Measurements from ENCODE around the gene U2AF2. TPM values are rescaled to one million over a fixed set of nuclear protein-coding genes. Genes with fewer than 3 reads are reported as not detected.

Gene U2AF2
- total and polyA plus RNA-seq, 2 experiments from 2014 or later: 73.1 to 233 TPM

- no peak overlapping the region for H3K4me3 Mint-ChIP-seq
- no peaks in the 10 kb centered on the region; the same call in 2 of the 3 replicates for H3K4me1 Mint-ChIP-seq
- H3K9me3 Mint-ChIP-seq: no peaks in the 10 kb centered on the region
- no peak overlapping the region for H3K27ac Mint-ChIP-seq
- Histone ChIP-seq H3K36me3 (ENCODE audit: insufficient read depth) (no peaks in the 10 kb centered on the region), H3K4me1 (ENCODE audit: insufficient read depth) (no peaks in the 10 kb centered on the region), H3K27me3 (ENCODE audit: insufficient read depth) (no peaks in the 10 kb centered on the region), H3F3A (replicated peaks; ENCODE audit: low read depth) (no peaks in the 10 kb centered on the region), H3K79me2 (replicated peaks; ENCODE audit: insufficient read depth) (no peaks in the 10 kb centered on the region), H3K4me2 (no peak overlapping the region), H4K20me1 (replicated peaks; ENCODE audit: insufficient read depth) (no peaks in the 10 kb centered on the region; the same call in 1 of the 2 replicates), H3K4me3 (no peak overlapping the region), H3K9me2 (ENCODE audit: insufficient read depth) (no peaks in the 10 kb centered on the region), H2AFZ (no peak overlapping the region), H3K27ac (ENCODE audit: low read depth) (no peak overlapping the region)
- H3K36me3 Mint-ChIP-seq (ENCODE audit: low read depth): peaks cover 41% of the 10 kb centered on the region
- ATAC-seq (no peak), DNase-seq (ENCODE audit: low spot score) (no peak)
- peaks cover 6% of the 10 kb centered on the region for H3K27me3 Mint-ChIP-seq (ENCODE audit: insufficient read depth, low read depth, poor library complexity)
- TF ChIP-seq POLR2AphosphoS5 (IDR thresholded peaks at IDR 0.05; ENCODE audit: low read depth) (no peak), STAT1 (IDR thresholded peaks at IDR 0.05; ENCODE audit: unreplicated experiment) (no peak), NANOG (IDR thresholded peaks at IDR 0.05; ENCODE audit: borderline replicate concordance) (no peak), EZH2 (IDR thresholded peaks at IDR 0.05; ENCODE audit: low read depth, unreplicated experiment) (no peak)
Measured at GRCh38 chr19:55694241-55694655, 39.4 kb downstream of the U2AF2 start.

- Mint-ChIP-seq H3K27ac (no peak overlapping the region), H3K9me3 (no peaks in the 10 kb centered on the region)
- no peak for TF ChIP-seq POLR2AphosphoS5 (IDR thresholded peaks at IDR 0.05; ENCODE audit: low read depth)
- no peak for TF ChIP-seq REST (IDR thresholded peaks at IDR 0.05; ENCODE audit: unreplicated experiment)
- TF ChIP-seq EZH2phosphoT487 (IDR thresholded peaks at IDR 0.05; ENCODE audit: unreplicated experiment): no peak
- TF ChIP-seq ZNF462 (CRISPR knock-in tag; IDR thresholded peaks at IDR 0.05): no peak
- TF ChIP-seq STAT1 (IDR thresholded peaks at IDR 0.05; ENCODE audit: unreplicated experiment): no peak
- TF ChIP-seq ETS1 (IDR thresholded peaks at IDR 0.05): no peak
- TF ChIP-seq ZNF114 (CRISPR knock-in tag; IDR thresholded peaks at IDR 0.05): no peak
Measured at GRCh38 chr19:55694656-55695491, 40.0 kb downstream of the U2AF2 start.

More at GRCh38 chr19:55694656-55695491, 40.0 kb downstream of the U2AF2 start:
- Histone ChIP-seq H2AFZ (no peak overlapping the region), H3K27me3 (ENCODE audit: insufficient read depth) (no peaks in the 10 kb centered on the region), H3F3A (replicated peaks; ENCODE audit: low read depth) (no peaks in the 10 kb centered on the region), H3K4me1 (ENCODE audit: insufficient read depth) (no peaks in the 10 kb centered on the region), H3K27ac (ENCODE audit: low read depth) (no peak overlapping the region), H3K4me3 (no peak overlapping the region), H3K36me3 (ENCODE audit: insufficient read depth) (no peaks in the 10 kb centered on the region), H4K20me1 (replicated peaks; ENCODE audit: insufficient read depth) (no peaks in the 10 kb centered on the region; the same call in 1 of the 2 replicates), H3K79me2 (replicated peaks; ENCODE audit: insufficient read depth) (no peaks in the 10 kb centered on the region), H3K4me2 (no peak overlapping the region), H3K9me2 (ENCODE audit: insufficient read depth) (no peaks in the 10 kb centered on the region)
- Mint-ChIP-seq H3K27me3 (ENCODE audit: insufficient read depth, low read depth, poor library complexity) (peaks cover 6% of the 10 kb centered on the region), H3K36me3 (ENCODE audit: low read depth) (peaks cover 45% of the 10 kb centered on the region), H3K4me3 (no peak overlapping the region), H3K4me1 (no peaks in the 10 kb centered on the region; the same call in 2 of the 3 replicates)
- no peak for DNase-seq (ENCODE audit: low spot score)
- ATAC-seq: no peak

Measured in GM23338 (cell line).